ENCODE results near the gene FAM111A.

GRCh38 chr11:59191890-59192289, 49.2 kb downstream of the FAM111A start:
- TF ChIP-seq CTCF (conservative IDR thresholded peaks at IDR 0.05; ENCODE audit: low read length) = no peak
- no peak for TF ChIP-seq EZH2phosphoT487 (IDR thresholded peaks at IDR 0.05; ENCODE audit: borderline replicate concordance)
